ENCODE data around the gene HSD3B7. TPM values are rescaled to one million over a fixed set of nuclear protein-coding genes. Genes with fewer than 3 reads are reported as not detected.

HSD3B7 gene
- total RNA-seq, 4 donors from 2014 or later = 6.9 to 17.0 (median 8.8) TPM

DNA sequence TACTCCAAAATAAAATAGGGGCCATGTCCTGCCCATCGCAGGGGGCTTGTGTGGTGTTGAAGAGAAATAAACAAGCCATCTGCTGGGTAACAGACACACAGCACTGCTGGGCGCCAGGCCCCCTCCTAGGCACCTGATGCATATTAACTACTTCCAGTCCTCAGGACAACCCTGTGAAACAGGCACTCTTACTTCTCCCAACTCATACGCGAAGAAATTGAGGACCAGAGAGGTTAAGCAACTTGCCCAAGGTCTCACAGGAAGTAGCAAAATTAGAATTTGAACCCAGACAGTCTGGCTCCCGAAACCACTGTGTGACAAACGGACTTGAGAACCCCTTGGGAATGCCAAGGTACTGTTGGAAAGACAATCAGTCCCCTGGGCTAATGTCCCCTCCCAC is 22.7 kb downstream of the HSD3B7 start:
- WGBS, 2 donors = 63 to 65% methylated on average over 6 of the region's 6 CpGs
- intact Hi-C loops (cut with DNase I) = no loop called here
- Histone ChIP-seq H3K27ac (no peak overlapping the region), H3K9me3 (no peaks in the 10 kb centered on the region), H3K36me3 (no peaks in the 10 kb centered on the region), H3K4me3 (no peak overlapping the region), H3K27me3 (peaks cover 0 to 65% (median 5%) of the 10 kb centered on the region in 4 donors), H3K4me1 (peaks cover 7 to 26% (median 15%) of the 10 kb centered on the region in 3 donors)
- TF ChIP-seq POLR2A (IDR thresholded peaks at IDR 0.05) (no peak), CTCF (IDR thresholded peaks at IDR 0.05) (no peak)
- DNase-seq = no peak

GRCh38 chr16:31008149-31008548 is 23.1 kb downstream of the HSD3B7 start:
- Histone ChIP-seq H3K9me3 (no peaks in the 10 kb centered on the region), H3K36me3 (no peaks in the 10 kb centered on the region), H3K4me1 (peaks cover 2 to 21% (median 10%) of the 10 kb centered on the region in 3 donors), H3K27ac (no peak overlapping the region), H3K4me3 (no peak overlapping the region), H3K27me3 (peaks cover 0 to 69% (median 5%) of the 10 kb centered on the region in 4 donors)
- no peak for TF ChIP-seq CTCF (IDR thresholded peaks at IDR 0.05)
- no peak for TF ChIP-seq POLR2A (IDR thresholded peaks at IDR 0.05)
- 69 to 75% methylated on average over 5 to 6 of the region's 6 CpGs for WGBS, 2 donors
- DNase-seq = no peak
- intact Hi-C loops (cut with DNase I) = no loop called here

DNA sequence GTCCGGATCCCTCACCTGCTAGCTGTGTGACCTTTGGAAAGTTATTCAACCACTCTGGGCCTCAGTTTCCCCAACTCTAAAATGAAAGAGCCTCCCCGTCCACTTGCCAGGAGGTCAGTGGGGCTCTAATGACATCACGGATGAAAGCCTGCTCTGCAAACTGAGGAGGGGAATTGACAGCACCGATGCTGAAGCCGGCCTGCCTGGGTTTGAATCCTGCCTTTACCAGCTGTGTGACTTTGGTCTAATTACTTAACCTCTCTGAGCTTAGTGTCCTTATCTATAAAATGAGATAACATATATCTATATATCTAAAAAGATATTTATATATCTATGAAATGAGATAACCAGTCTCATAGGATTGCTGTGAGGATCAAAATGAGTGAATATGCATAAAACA is 23.5 kb downstream of the HSD3B7 start:
- 83 to 88% methylated on average over 5 of the region's 5 CpGs for WGBS, 2 donors
- H3K27me3 ChIP-seq = peaks cover 0 to 70% (median 5%) of the 10 kb centered on the region in 4 donors
- no peak for TF ChIP-seq CTCF (IDR thresholded peaks at IDR 0.05)
- no peak for TF ChIP-seq POLR2A (IDR thresholded peaks at IDR 0.05)
- no peaks in the 10 kb centered on the region for H3K9me3 ChIP-seq
- intact Hi-C loops (cut with DNase I) = no loop called here
- H3K4me1 ChIP-seq = peaks cover 0 to 17% (median 8%) of the 10 kb centered on the region in 3 donors
- H3K4me3 ChIP-seq = no peak overlapping the region
- no peaks in the 10 kb centered on the region for H3K36me3 ChIP-seq
- DNase-seq = no peak
- H3K27ac ChIP-seq = no peak overlapping the region

- H3K36me3 ChIP-seq = no peaks in the 10 kb centered on the region
- peaks cover 0 to 76% (median 5%) of the 10 kb centered on the region in 4 donors for H3K27me3 ChIP-seq
- no peaks in the 10 kb centered on the region for H3K9me3 ChIP-seq
- no peak for DNase-seq
- intact Hi-C loops (cut with DNase I) = no loop called here
- peaks cover 0 to 12% (median 8%) of the 10 kb centered on the region in 3 donors for H3K4me1 ChIP-seq
- TF ChIP-seq POLR2A (IDR thresholded peaks at IDR 0.05) = no peak
- TF ChIP-seq CTCF (IDR thresholded peaks at IDR 0.05) = no peak
- WGBS, 2 donors = 86 to 87% methylated on average over 5 to 7 of the region's 7 CpGs
- no peak overlapping the region for H3K4me3 ChIP-seq
- H3K27ac ChIP-seq = no peak overlapping the region
Measured at GRCh38 chr16:31009120-31009519, 24.1 kb downstream of the HSD3B7 start.

DNA sequence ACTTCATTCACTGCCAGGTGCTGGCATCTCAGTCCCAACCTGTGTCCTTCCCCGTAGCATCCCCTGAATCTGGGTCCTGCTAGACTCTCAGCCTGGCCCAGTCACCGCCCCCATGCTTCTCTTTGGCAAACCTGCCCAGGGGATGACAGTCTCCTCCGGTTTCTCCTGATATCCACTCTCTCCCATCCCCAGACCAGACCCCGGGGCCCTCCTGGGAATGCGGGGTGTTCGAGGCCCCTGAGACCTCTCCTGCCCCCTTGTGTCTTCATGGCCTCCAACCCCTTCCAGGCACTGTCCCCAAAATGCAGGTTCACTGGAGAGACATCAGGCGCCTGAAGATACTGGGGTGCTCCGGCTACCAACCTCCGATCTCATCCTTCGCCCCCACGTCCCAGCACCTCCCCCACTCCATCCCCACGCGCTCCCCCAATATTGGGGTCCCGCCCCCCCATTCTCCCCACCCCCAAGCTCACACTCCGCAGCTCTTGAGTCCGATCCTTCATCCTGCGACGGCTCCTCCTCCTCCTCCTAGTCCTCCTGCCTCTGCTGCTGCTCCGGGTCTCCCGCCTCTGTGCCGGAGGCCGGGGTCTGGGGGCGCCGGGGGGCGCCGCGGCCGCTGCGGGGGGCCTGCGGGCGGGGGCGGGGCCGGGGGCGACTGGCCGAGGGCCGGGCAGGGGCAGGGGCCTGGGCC is 25.0 kb downstream of the HSD3B7 start:
- H3K27me3 ChIP-seq = peaks cover 0 to 84% (median 5%) of the 10 kb centered on the region in 4 donors
- 34 to 47% methylated on average over 7 to 10 of the region's 36 CpGs for WGBS, 2 donors

More for the DNA sequence above, 25.0 kb downstream of the HSD3B7 start:
- Histone ChIP-seq H3K27ac (no peak overlapping the region), H3K9me3 (no peaks in the 10 kb centered on the region), H3K36me3 (no peaks in the 10 kb centered on the region), H3K4me1 (peaks cover 0 to 12% (median 8%) of the 10 kb centered on the region in 3 donors), H3K4me3 (peak overlapping the region in 1 of 4 donors; percentile 44)
- TF ChIP-seq POLR2A (IDR thresholded peaks at IDR 0.05) = no peak
- no peak for TF ChIP-seq CTCF (IDR thresholded peaks at IDR 0.05)
- intact Hi-C loops (cut with DNase I) = no loop called here
- DNase-seq = no peak
